ENCODE data around the gene MPI.

Gene MPI

DNA sequence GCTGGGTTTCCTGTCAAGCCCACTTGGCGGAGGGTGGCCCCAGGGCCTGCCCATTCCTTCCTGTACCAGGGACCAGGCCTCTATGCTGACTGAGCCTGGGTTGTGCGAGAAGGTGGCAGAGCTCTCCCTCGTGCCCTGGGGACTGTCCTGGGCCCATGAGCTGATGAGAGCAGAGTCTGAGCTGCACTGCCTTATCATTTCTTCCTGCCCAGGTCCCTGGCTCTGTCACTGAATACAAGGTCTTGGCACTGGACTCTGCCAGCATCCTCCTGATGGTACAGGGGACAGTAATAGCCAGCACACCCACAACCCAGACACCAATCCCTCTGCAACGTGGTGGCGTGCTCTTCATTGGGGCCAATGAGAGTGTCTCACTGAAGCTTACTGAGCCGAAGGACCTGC is 7.5 kb downstream of the MPI start:
- Histone ChIP-seq H3K27ac (no peak overlapping the region), H3K4me3 (ENCODE audit: low read depth, low read length) (no peak overlapping the region), H3K36me3 (ENCODE audit: control insufficient read depth, insufficient read depth, low read length) (no peaks in the 10 kb centered on the region), H2AFZ (no peak overlapping the region), H3K27me3 (ENCODE audit: control insufficient read depth, insufficient read depth, low read length) (no peaks in the 10 kb centered on the region), H3K9me3 (ENCODE audit: control insufficient read depth, low read length) (no peaks in the 10 kb centered on the region), H3K9ac (no peak overlapping the region), H3K4me1 (no peaks in the 10 kb centered on the region), H3K79me2 (no peaks in the 10 kb centered on the region), H3K4me2 (ENCODE audit: low read length) (no peak overlapping the region)
- TF ChIP-seq, protein P1, sequence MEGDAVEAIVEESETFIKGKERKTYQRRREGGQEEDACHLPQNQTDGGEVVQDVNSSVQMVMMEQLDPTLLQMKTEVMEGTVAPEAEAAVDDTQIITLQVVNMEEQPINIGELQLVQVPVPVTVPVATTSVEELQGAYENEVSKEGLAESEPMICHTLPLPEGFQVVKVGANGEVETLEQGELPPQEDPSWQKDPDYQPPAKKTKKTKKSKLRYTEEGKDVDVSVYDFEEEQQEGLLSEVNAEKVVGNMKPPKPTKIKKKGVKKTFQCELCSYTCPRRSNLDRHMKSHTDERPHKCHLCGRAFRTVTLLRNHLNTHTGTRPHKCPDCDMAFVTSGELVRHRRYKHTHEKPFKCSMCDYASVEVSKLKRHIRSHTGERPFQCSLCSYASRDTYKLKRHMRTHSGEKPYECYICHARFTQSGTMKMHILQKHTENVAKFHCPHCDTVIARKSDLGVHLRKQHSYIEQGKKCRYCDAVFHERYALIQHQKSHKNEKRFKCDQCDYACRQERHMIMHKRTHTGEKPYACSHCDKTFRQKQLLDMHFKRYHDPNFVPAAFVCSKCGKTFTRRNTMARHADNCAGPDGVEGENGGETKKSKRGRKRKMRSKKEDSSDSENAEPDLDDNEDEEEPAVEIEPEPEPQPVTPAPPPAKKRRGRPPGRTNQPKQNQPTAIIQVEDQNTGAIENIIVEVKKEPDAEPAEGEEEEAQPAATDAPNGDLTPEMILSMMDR (IDR thresholded peaks at IDR 0.05) = no peak

DNA sequence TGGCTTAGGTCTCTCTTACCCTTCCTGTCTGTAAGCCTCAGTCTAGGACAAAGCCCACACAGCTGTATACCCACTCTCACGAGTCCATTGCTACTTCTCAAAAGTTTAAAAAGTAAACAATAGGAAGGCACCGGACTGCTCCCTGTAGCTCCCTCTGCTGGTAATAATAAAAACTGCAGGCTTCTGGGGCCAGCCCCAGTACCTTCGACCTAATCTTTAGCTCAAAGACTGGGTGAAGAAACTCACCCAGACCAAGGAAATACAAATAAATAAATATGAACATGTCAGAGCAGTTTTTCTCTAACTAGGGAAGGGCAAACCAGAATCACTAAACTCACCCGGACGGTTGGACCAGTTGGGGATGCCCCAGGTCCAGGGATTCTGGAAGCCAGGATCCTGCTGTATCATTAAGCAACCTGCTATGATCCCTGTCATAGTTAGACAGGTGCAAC is 11.8 kb downstream of the MPI start:
- Histone ChIP-seq H2AFZ (no peak overlapping the region), H3K36me3 (ENCODE audit: control insufficient read depth, insufficient read depth, low read length) (no peaks in the 10 kb centered on the region), H3K27me3 (ENCODE audit: control insufficient read depth, insufficient read depth, low read length) (no peaks in the 10 kb centered on the region), H3K9ac (no peak overlapping the region), H3K79me2 (no peaks in the 10 kb centered on the region), H3K4me2 (ENCODE audit: low read length) (peak overlapping the region; percentile 26), H3K4me1 (no peaks in the 10 kb centered on the region), H3K27ac (no peak overlapping the region), H3K9me3 (ENCODE audit: control insufficient read depth, low read length) (no peaks in the 10 kb centered on the region), H3K4me3 (ENCODE audit: low read depth, low read length) (no peak overlapping the region)
- TF ChIP-seq, protein P1 (IDR thresholded peaks at IDR 0.05) = peak; percentile 90

DNA sequence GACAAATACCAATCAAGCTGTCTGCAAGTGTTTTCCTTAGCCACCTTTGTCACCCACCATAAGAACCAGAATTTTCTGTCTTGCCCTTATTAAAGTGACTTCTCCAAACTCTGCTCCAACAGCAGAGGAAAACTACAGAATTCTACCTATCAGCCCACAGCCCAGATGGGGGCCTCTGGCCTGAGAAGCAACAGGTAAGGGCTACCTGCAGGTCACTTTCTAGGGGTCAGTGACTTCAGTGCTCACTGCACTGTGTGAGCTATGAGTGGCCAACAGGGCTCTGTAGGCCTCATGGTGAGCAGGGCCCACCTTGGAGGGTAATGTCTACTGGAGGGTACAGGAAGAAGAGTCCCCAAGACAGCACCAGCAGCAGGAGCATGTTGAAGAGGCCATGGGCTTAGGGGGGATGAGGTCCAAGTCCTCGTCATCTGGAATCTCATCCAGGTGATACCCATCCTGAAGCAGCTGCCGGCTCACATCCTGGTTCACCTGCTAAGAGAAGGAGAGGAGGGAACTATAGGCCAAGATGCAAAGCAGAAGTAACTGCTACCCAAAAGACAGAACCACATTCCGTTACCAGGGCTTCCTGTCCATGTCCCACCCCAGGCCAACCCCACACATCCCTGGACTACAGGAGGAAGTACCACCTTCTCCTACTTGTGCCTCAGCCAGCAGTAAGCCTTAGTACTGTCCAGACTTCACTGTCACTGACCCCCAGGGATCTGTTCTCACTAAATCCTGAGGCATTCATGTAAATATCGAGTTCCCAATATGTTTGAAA is 12.6 kb downstream of the MPI start:
- H3K27ac ChIP-seq = no peak overlapping the region
- TF ChIP-seq, protein P1 (IDR thresholded peaks at IDR 0.05) = no peak
- no peak overlapping the region for H3K9ac ChIP-seq
- no peaks in the 10 kb centered on the region for H3K36me3 ChIP-seq (ENCODE audit: control insufficient read depth, insufficient read depth, low read length)
- H2AFZ ChIP-seq = no peak overlapping the region
- no peaks in the 10 kb centered on the region for H3K27me3 ChIP-seq (ENCODE audit: control insufficient read depth, insufficient read depth, low read length)
- H3K4me3 ChIP-seq (ENCODE audit: low read depth, low read length) = no peak overlapping the region
- H3K9me3 ChIP-seq (ENCODE audit: control insufficient read depth, low read length) = no peaks in the 10 kb centered on the region
- no peak overlapping the region for H3K4me2 ChIP-seq (ENCODE audit: low read length)
- no peaks in the 10 kb centered on the region for H3K79me2 ChIP-seq
- peaks cover 4% of the 10 kb centered on the region for H3K4me1 ChIP-seq

DNA sequence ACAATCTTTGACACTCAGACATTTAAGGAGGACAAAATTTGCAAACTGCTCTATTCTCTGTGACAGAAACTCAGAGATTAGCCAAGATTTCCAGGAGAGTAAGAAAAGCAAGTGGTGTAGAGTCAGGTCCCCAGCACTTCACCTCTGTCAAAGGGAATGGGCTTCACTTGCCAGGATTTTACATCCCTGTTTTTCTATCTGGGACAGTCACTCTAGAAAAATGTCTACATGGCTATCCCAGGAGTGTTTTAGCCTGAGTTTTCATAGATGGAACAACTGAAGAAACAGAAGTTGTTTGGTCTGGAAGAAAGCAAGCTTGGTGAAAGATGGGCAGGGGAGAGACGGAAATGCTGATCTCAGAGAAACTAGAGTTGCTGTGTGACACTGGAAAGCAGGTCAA is 13.8 kb downstream of the MPI start:
- Histone ChIP-seq H3K27me3 (ENCODE audit: control insufficient read depth, insufficient read depth, low read length) (no peaks in the 10 kb centered on the region), H3K27ac (no peak overlapping the region), H3K9ac (no peak overlapping the region), H2AFZ (no peak overlapping the region), H3K4me1 (peaks cover 5% of the 10 kb centered on the region), H3K79me2 (no peaks in the 10 kb centered on the region), H3K4me2 (ENCODE audit: low read length) (peak overlapping the region; percentile 48), H3K36me3 (ENCODE audit: control insufficient read depth, insufficient read depth, low read length) (no peaks in the 10 kb centered on the region), H3K9me3 (ENCODE audit: control insufficient read depth, low read length) (no peaks in the 10 kb centered on the region), H3K4me3 (ENCODE audit: low read depth, low read length) (peak overlapping the region; percentile 12)
- TF ChIP-seq, protein P1 (IDR thresholded peaks at IDR 0.05) = no peak
